ENCODE measurements around the gene FOXN3.

GRCh38 chr14:89247457-89248122 lies 169.4 kb downstream of the FOXN3 start:
- TF ChIP-seq POLR2AphosphoS5 (IDR thresholded peaks at IDR 0.05; ENCODE audit: borderline replicate concordance, low read depth, low read length) (no peak), EZH2 (IDR thresholded peaks at IDR 0.05) (no peak)

Measured in SK-N-MC (cell line).